Keratinocyte (primary cell): ENCODE results near the gene RIPK1. TPM values are rescaled to one million over a fixed set of nuclear protein-coding genes. Genes with fewer than 3 reads are reported as not detected.

Experiments used
- DNase-seq: peaks from one replicate; pipeline ENCODE4 v3.0.0-alpha.2; 2011; ENCODE audit warnings: low read depth, missing footprints, low spot score
- FAIRE-seq: peaks from 2 replicates; lab custom pipeline; 2011; peaks lifted over from hg19 to GRCh38; lab: Jason Lieb, UNC
- H2AFZ ChIP-seq: 2 replicates; pipeline ENCODE4 v1.6.0; 2012; ENCODE audit warnings: low read length, control low read depth, inconsistent platforms; ENCODE audit not compliant: control insufficient read depth
- H3K27ac ChIP-seq: 2 replicates; pipeline ENCODE4 v1.5.1; 2011; ENCODE audit warnings: low read length; ENCODE audit not compliant: control insufficient read depth, insufficient read depth
- H3K27me3 ChIP-seq: 3 replicates; pipeline ENCODE4 v1.6.0; 2011; ENCODE audit warnings: low read length; ENCODE audit not compliant: control insufficient read depth, insufficient read depth; ENCODE audit errors: extremely low read depth
- H3K36me3 ChIP-seq, 2 experiments: 2 replicates in 1 of 2; 3 replicates in 1 of 2; pipeline ENCODE4 v1.5.1; 2011; ENCODE audit warnings: low read length in 2 of 2, mild to moderate bottlenecking in 1 of 2; ENCODE audit not compliant: control insufficient read depth in 2 of 2, insufficient read depth in 2 of 2; ENCODE audit errors: extremely low read depth in 1 of 2
- H3K4me1 ChIP-seq: 3 replicates; pipeline ENCODE4 v1.5.1; 2011; ENCODE audit warnings: low read length; ENCODE audit not compliant: control insufficient read depth, insufficient read depth; ENCODE audit errors: extremely low read depth
- H3K4me2 ChIP-seq: 3 replicates; pipeline ENCODE4 v1.6.0; 2011; ENCODE audit warnings: low read depth, low read length; ENCODE audit not compliant: control insufficient read depth, insufficient read depth; ENCODE audit errors: extremely low read depth
- H3K4me3 ChIP-seq, 3 experiments: fragments of 200-600 bp in 1 of 3; sonication (generic) in 1 of 3; 2 replicates in 2 of 3; 3 replicates in 1 of 3; pipeline ENCODE4 v1.5.1; 2011 to 2016; ENCODE audit warnings: low read length in 3 of 3, mild to moderate bottlenecking in 3 of 3, control low read depth in 2 of 3, inconsistent platforms in 1 of 3, low read depth in 1 of 3, mixed read lengths in 1 of 3, mixed run types in 1 of 3, moderate library complexity in 1 of 3; ENCODE audit not compliant: control insufficient read depth in 2 of 3, insufficient read depth in 2 of 3; ENCODE audit errors: extremely low read depth in 1 of 3
- H3K79me2 ChIP-seq: 2 replicates; pipeline ENCODE4 v1.6.0; 2012; ENCODE audit warnings: low read length; ENCODE audit not compliant: control insufficient read depth, insufficient read depth
- H3K9ac ChIP-seq: 3 replicates; pipeline ENCODE4 v1.6.0; 2011; ENCODE audit warnings: low read length; ENCODE audit not compliant: control insufficient read depth, insufficient read depth; ENCODE audit errors: extremely low read depth
- H3K9me1 ChIP-seq: 3 replicates; pipeline ENCODE4 v1.6.0; 2011; ENCODE audit warnings: low read length; ENCODE audit not compliant: control insufficient read depth, insufficient read depth; ENCODE audit errors: extremely low read depth
- H3K9me3 ChIP-seq: 2 replicates; pipeline ENCODE4 v1.5.1; 2012; ENCODE audit warnings: low read depth, low read length; ENCODE audit not compliant: control insufficient read depth
- H4K20me1 ChIP-seq: 3 replicates; pipeline ENCODE4 v1.6.0; 2011; ENCODE audit warnings: low read length; ENCODE audit not compliant: control insufficient read depth, insufficient read depth; ENCODE audit errors: extremely low read depth
- EZH2 ChIP-seq: IDR thresholded peaks from one replicate; pipeline ENCODE4 v1.6.1; 2012; ENCODE audit warnings: inconsistent platforms, mild to moderate bottlenecking, low read length, moderate library complexity
- dilution Hi-C: fragments of 300-500 bp; cut with MboI; formaldehyde crosslinking; loops from one replicate; pipeline ENCODE4 v1.7.0; 2020; ENCODE audit warnings: low sequenced_read_pairs; ENCODE audit not compliant: extremely low pct_ligation_motif_present
- polyA plus RNA-seq, 5 experiments: library from polyadenylated mRNA; depleted of rRNA in 3 of 5; stranded (reverse) in 3 of 5; stranded (forward) in 1 of 5; unstranded in 1 of 5; fragments of >200 nt; gene quantifications; 1 replicate in 1 of 5; 2 replicates in 3 of 5; 3 replicates in 1 of 5; pipeline versions ENCODE4 v1.2.1 to v1.2.3, GENCODE V29; 2011 to 2012; ENCODE audit warnings: missing spikeins in 2 of 5, low read depth in 1 of 5, low replicate concordance in 1 of 5
- TF ChIP-seq, protein P1 (sequence below), 3 experiments: IDR thresholded peaks in 1 of 3; conservative IDR thresholded peaks in 1 of 3; optimal IDR thresholded peaks in 1 of 3; 2 replicates in 2 of 3; 3 replicates in 1 of 3; pipeline versions ENCODE3 to v1.5.1; 2011; ENCODE audit warnings: low read length in 3 of 3, mild to moderate bottlenecking in 3 of 3, moderate library complexity in 2 of 3, control low read depth in 1 of 3, inconsistent platforms in 1 of 3; ENCODE audit not compliant: insufficient read depth in 2 of 3; ENCODE audit errors: extremely low read depth in 1 of 3

Gene RIPK1
- polyA plus RNA-seq, 1 donor (not counting 4 experiments of a cell fraction or from before 2014, with no cell fraction given): 13.8 TPM

DNA sequence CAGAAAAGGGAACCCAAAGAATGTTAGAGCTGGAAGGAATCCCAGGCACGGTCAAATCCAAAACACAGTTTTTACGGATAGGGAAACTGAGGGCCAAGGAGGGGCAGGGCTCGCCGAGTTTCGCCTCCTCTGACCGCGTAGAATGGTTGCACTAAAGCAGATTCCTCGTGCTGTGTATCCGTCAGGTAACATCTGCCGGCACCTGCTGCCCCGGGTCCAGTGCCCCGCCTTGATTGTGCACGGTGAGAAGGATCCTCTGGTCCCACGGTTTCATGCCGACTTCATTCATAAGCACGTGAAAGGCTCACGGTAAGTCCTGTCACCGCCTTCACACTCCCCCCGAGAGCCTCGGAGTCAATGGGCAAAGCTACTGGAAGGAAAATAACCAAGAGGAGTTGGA lies 71.9 kb downstream of the RIPK1 start:
- H3K4me1 ChIP-seq: peaks cover 14% of the 10 kb centered on the region
- H3K9ac ChIP-seq: no peak overlapping the region
- no peaks in the 10 kb centered on the region for H3K27me3 ChIP-seq
- H3K4me2 ChIP-seq: no peak overlapping the region
- dilution Hi-C loops: no loop called here
- H3K36me3 ChIP-seq: peaks cover 10 to 26% of the 10 kb centered on the region in 2 experiments
- H2AFZ ChIP-seq: no peak overlapping the region
- no peaks in the 10 kb centered on the region for H3K9me1 ChIP-seq
- no peak overlapping the region for H3K4me3 ChIP-seq
- TF ChIP-seq EZH2: no peak
- TF ChIP-seq, protein P1, sequence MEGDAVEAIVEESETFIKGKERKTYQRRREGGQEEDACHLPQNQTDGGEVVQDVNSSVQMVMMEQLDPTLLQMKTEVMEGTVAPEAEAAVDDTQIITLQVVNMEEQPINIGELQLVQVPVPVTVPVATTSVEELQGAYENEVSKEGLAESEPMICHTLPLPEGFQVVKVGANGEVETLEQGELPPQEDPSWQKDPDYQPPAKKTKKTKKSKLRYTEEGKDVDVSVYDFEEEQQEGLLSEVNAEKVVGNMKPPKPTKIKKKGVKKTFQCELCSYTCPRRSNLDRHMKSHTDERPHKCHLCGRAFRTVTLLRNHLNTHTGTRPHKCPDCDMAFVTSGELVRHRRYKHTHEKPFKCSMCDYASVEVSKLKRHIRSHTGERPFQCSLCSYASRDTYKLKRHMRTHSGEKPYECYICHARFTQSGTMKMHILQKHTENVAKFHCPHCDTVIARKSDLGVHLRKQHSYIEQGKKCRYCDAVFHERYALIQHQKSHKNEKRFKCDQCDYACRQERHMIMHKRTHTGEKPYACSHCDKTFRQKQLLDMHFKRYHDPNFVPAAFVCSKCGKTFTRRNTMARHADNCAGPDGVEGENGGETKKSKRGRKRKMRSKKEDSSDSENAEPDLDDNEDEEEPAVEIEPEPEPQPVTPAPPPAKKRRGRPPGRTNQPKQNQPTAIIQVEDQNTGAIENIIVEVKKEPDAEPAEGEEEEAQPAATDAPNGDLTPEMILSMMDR (optimal IDR thresholded peaks at IDR 0.05 in 1 of 3, IDR thresholded peaks at IDR 0.05 in 1 of 3, conservative IDR thresholded peaks at IDR 0.05 in 1 of 3; ENCODE audit: extremely low read depth in 1 of 3, insufficient read depth in 2 of 3, low read length in 3 of 3): no peak
- FAIRE-seq (no peak), DNase-seq (no peak)
- no peaks in the 10 kb centered on the region for H3K79me2 ChIP-seq
- no peaks in the 10 kb centered on the region for H4K20me1 ChIP-seq
- H3K9me3 ChIP-seq: no peaks in the 10 kb centered on the region
- no peak overlapping the region for H3K27ac ChIP-seq

DNA sequence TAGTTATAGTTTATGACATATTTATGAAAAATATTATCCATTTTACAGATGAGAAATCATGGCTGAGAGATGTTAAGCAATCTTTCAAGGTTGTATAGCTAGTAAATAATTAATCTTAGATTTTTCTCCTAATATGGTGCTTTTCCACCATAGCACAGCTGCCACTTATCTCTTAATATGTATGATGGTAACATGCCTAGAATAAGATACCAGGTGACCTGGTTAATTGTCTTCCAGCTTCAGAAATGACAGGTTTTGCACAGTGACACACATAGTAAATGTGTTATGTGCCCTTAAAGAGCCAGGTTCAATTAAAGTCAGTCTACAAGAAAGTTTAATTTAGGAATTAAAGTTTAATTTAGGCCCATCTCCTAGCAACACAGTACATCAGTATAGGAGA lies 74.2 kb downstream of the RIPK1 start:
- FAIRE-seq: no peak
- Histone ChIP-seq H3K4me3 (no peak overlapping the region), H3K9me3 (no peaks in the 10 kb centered on the region), H3K36me3 (peaks cover 4 to 17% of the 10 kb centered on the region in 2 experiments), H3K4me1 (peaks cover 14% of the 10 kb centered on the region), H3K79me2 (no peaks in the 10 kb centered on the region), H2AFZ (no peak overlapping the region), H3K9ac (no peak overlapping the region), H3K9me1 (no peaks in the 10 kb centered on the region), H3K4me2 (no peak overlapping the region), H3K27ac (no peak overlapping the region), H3K27me3 (no peaks in the 10 kb centered on the region), H4K20me1 (no peaks in the 10 kb centered on the region)
- DNase-seq: no peak
- TF ChIP-seq EZH2: no peak
- TF ChIP-seq, protein P1 (optimal IDR thresholded peaks at IDR 0.05 in 1 of 3, IDR thresholded peaks at IDR 0.05 in 1 of 3, conservative IDR thresholded peaks at IDR 0.05 in 1 of 3; ENCODE audit: extremely low read depth in 1 of 3, insufficient read depth in 2 of 3, low read length in 3 of 3): no peak
- dilution Hi-C loops: no loop called here
